Hepatocyte (in vitro differentiated cells): ENCODE results near the gene NUDT14. TPM values are rescaled to one million over a fixed set of nuclear protein-coding genes. Genes with fewer than 3 reads are reported as not detected.

ENCODE experiments used
- DNase-seq: peaks from one replicate; pipeline ENCODE4 v3.0.0-alpha.2; 2016; ENCODE audit warnings: low spot score
- H2AFZ ChIP-seq: fragments of 200-600 bp; sonication (generic); 2 replicates; pipeline ENCODE4 v1.6.0; 2016; ENCODE audit warnings: antibody characterized with exemption, mild to moderate bottlenecking
- H3K27ac ChIP-seq: fragments of 200-600 bp; sonication (generic); 2 replicates; pipeline ENCODE4 v1.5.1; 2016; ENCODE audit warnings: mild to moderate bottlenecking
- H3K27me3 ChIP-seq: fragments of 200-600 bp; sonication (generic); 2 replicates; pipeline ENCODE4 v1.6.1; 2016
- H3K36me3 ChIP-seq: fragments of 200-600 bp; sonication (generic); replicated peaks from 2 replicates; pipeline ENCODE4 v1.5.1; 2016; ENCODE audit warnings: low read depth; ENCODE audit not compliant: insufficient read depth
- H3K4me1 ChIP-seq: fragments of 200-600 bp; sonication (generic); 2 replicates; pipeline ENCODE4 v1.5.1; 2016; ENCODE audit warnings: mild to moderate bottlenecking, moderate library complexity; ENCODE audit not compliant: insufficient read depth
- H3K4me2 ChIP-seq: fragments of 200-600 bp; sonication (generic); 2 replicates; pipeline ENCODE4 v1.6.0; 2016
- H3K4me3 ChIP-seq: fragments of 200-600 bp; sonication (generic); 2 replicates; pipeline ENCODE4 v1.5.1; 2016; ENCODE audit warnings: mild to moderate bottlenecking
- H3K79me2 ChIP-seq: fragments of 200-600 bp; sonication (generic); 2 replicates; pipeline ENCODE4 v1.6.0; 2017; ENCODE audit warnings: mild to moderate bottlenecking
- H3K9me2 ChIP-seq: fragments of 200-600 bp; sonication (generic); replicated peaks from 2 replicates; pipeline ENCODE4 v1.6.0; 2017; ENCODE audit warnings: mild to moderate bottlenecking; ENCODE audit not compliant: insufficient read depth
- H3K9me3 ChIP-seq: fragments of 200-600 bp; sonication (generic); 2 replicates; pipeline ENCODE4 v1.5.1; 2016; ENCODE audit warnings: low read depth, mild to moderate bottlenecking
- H4K20me1 ChIP-seq: fragments of 200-600 bp; sonication (generic); 2 replicates; pipeline ENCODE4 v1.6.0; 2016; ENCODE audit warnings: mild to moderate bottlenecking; ENCODE audit not compliant: insufficient read depth, poor library complexity, severe bottlenecking
- EZH2 ChIP-seq: fragments of 200-600 bp; sonication (generic); IDR thresholded peaks from 2 replicates; pipeline ENCODE4 v1.6.1; 2016; ENCODE audit warnings: antibody characterized with exemption, mild to moderate bottlenecking, borderline replicate concordance
- EZH2phosphoT487 ChIP-seq: fragments of 200-600 bp; sonication (generic); IDR thresholded peaks from one replicate; pipeline ENCODE4 v1.6.1; 2018; ENCODE audit warnings: antibody characterized with exemption, mild to moderate bottlenecking, low read depth, moderate library complexity; ENCODE audit not compliant: unreplicated experiment, severe bottlenecking
- WGBS: methylation state at CpG from one replicate; pipeline ENCODE4 v1.1.6; 2016; ENCODE audit warnings: low lambda C conversion rate; ENCODE audit errors: missing lambda C conversion rate; 5-methylcytosine and 5-hydroxymethylcytosine counted together
- polyA plus RNA-seq: library from polyadenylated mRNA; unstranded; fragments of >200 nt; fragmentation: Nextera tagmentation; extraction: Ambion mirVana; gene quantifications from 2 replicates; pipeline ENCODE4 v1.2.1, GENCODE V29; 2016
- total RNA-seq: library from RNA; depleted of rRNA; stranded (reverse); fragments of >200 nt; gene quantifications from 2 replicates; pipeline ENCODE4 v1.2.3, GENCODE V29; 2014
- TF ChIP-seq, protein P1 (sequence below): fragments of 200-600 bp; sonication (generic); IDR thresholded peaks from 2 replicates; pipeline ENCODE4 v1.5.1; 2016; ENCODE audit warnings: antibody characterized with exemption, mild to moderate bottlenecking; ENCODE audit not compliant: poor library complexity

The NUDT14 gene
- total and polyA plus RNA-seq, 2 experiments from 2014 or later = 47.4 to 98.1 TPM

DNA sequence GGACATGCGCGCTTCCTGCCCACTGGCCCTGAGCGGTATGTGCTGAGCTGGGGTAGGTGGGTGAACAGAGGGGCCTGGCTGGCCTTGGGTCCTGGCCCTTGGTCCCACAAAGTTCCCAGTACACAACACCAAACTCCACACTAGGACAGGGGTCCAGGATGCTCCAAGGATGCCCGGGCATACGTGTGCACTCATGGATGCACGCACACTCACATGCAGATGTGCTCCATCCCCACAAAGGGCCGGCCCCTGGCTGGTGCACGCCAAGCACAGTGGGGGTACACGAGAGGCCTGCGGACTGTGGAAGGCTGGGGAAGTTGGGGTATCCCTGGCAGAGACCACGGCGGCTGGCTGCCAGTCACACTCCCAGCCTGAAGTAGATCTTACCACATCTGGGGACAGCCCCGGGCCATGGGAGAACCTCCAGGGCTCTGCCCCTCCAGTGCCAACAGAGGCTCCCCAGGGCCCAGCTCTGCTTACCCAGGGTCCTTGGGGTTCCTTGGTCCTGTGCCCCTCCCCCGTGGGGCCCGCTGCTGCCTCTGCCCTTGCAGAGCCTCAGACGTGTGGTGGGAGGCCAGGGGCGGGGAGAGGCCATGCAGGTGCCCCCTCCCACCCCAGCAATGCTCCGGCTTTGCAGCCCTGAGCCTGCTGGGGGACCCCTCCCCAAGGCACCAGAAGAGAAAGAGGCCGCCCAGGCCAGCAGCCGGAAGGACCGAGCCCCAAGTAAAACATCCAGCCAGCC, 24.0 kb upstream of the NUDT14 start:
- H3K27me3 ChIP-seq = no peaks in the 10 kb centered on the region
- no peak overlapping the region for H3K27ac ChIP-seq
- H3K36me3 ChIP-seq = no peaks in the 10 kb centered on the region
- no peaks in the 10 kb centered on the region for H3K79me2 ChIP-seq
- no peak overlapping the region for H3K4me2 ChIP-seq
- 83% methylated on average over 20 of the region's 21 CpGs for WGBS
- no peak overlapping the region for H2AFZ ChIP-seq
- no peaks in the 10 kb centered on the region for H3K9me2 ChIP-seq
- no peaks in the 10 kb centered on the region for H4K20me1 ChIP-seq
- TF ChIP-seq EZH2phosphoT487 = no peak
- TF ChIP-seq EZH2 = no peak
- TF ChIP-seq, protein P1, sequence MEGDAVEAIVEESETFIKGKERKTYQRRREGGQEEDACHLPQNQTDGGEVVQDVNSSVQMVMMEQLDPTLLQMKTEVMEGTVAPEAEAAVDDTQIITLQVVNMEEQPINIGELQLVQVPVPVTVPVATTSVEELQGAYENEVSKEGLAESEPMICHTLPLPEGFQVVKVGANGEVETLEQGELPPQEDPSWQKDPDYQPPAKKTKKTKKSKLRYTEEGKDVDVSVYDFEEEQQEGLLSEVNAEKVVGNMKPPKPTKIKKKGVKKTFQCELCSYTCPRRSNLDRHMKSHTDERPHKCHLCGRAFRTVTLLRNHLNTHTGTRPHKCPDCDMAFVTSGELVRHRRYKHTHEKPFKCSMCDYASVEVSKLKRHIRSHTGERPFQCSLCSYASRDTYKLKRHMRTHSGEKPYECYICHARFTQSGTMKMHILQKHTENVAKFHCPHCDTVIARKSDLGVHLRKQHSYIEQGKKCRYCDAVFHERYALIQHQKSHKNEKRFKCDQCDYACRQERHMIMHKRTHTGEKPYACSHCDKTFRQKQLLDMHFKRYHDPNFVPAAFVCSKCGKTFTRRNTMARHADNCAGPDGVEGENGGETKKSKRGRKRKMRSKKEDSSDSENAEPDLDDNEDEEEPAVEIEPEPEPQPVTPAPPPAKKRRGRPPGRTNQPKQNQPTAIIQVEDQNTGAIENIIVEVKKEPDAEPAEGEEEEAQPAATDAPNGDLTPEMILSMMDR = no peak
- no peak for DNase-seq
- no peak overlapping the region for H3K4me3 ChIP-seq
- no peaks in the 10 kb centered on the region for H3K9me3 ChIP-seq
- peaks cover 4% of the 10 kb centered on the region for H3K4me1 ChIP-seq

DNA sequence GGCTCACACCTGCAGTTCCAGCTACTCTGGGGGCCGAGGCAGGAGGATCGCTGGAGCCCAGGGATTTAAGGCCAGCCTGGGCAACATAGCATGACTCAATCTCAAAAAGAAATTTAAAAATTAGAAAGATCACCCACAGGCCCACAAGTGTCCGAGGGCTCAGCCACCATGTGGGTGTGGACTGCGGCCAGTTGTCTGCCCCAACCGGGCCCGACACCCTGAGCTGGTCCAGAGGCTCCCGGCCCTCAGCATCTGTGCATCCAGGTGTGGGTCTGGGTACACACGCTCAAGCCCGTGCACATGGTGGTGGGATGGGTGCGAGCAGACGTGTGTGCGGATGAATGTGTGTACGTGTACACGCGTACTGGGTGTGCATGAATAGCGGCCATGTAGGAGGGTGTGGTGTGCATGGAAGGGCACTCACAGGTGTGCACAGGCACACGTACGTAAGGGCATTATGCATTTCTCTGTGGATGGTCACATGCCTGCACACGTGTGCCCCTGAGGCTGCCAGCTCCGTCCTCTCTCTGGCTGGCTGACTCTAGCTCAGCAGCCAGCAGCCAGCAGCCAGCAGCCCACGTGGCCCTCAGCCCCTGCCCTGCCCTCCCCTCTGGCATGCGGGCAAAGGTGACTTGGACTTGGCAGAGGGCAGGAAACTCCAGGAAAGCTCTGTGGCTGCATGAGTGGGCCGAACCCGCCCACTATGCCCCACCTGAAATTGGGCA, 23.3 kb upstream of the NUDT14 start:
- DNase-seq = no peak
- H3K79me2 ChIP-seq = no peaks in the 10 kb centered on the region
- H3K9me3 ChIP-seq = no peaks in the 10 kb centered on the region
- peaks cover 4% of the 10 kb centered on the region for H3K4me1 ChIP-seq
- no peaks in the 10 kb centered on the region for H3K9me2 ChIP-seq
- no peak overlapping the region for H3K4me3 ChIP-seq
- WGBS = 78% methylated on average over 24 of the region's 24 CpGs
- no peak overlapping the region for H3K27ac ChIP-seq
- no peaks in the 10 kb centered on the region for H4K20me1 ChIP-seq
- no peak overlapping the region for H3K4me2 ChIP-seq
- no peaks in the 10 kb centered on the region for H3K27me3 ChIP-seq
- no peak for TF ChIP-seq EZH2
- TF ChIP-seq EZH2phosphoT487 = no peak
- TF ChIP-seq, protein P1 = no peak
- H3K36me3 ChIP-seq = no peaks in the 10 kb centered on the region
- no peak overlapping the region for H2AFZ ChIP-seq

DNA sequence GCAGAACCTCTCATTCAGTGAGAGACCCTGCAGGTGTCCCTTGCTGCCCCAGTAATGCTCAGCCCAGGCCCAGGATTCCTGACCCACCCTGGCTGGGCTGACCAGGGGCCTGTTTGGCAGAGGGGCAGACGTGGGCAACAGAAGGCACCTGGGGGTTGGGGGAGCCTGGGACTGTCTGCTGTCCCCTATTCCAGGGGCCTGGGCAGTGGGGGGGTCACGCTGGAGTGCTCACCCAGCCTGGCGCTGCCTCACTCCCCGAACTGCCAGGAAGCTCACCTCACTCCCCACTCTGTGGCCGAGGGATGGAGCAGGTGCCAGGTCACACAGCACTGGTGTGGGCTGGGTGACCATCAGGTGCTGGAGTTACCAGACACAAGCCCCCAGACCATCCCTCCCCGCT, 22.6 kb upstream of the NUDT14 start:
- WGBS = 89% methylated on average over 5 of the region's 6 CpGs
- no peaks in the 10 kb centered on the region for H3K9me3 ChIP-seq
- no peak overlapping the region for H2AFZ ChIP-seq
- H3K9me2 ChIP-seq = no peaks in the 10 kb centered on the region
- no peaks in the 10 kb centered on the region for H4K20me1 ChIP-seq
- no peak for DNase-seq
- no peak overlapping the region for H3K27ac ChIP-seq
- H3K4me3 ChIP-seq = no peak overlapping the region
- no peaks in the 10 kb centered on the region for H3K36me3 ChIP-seq
- no peak overlapping the region for H3K4me2 ChIP-seq
- no peaks in the 10 kb centered on the region for H3K27me3 ChIP-seq
- no peak for TF ChIP-seq EZH2
- TF ChIP-seq EZH2phosphoT487 = no peak
- TF ChIP-seq, protein P1 = no peak
- H3K4me1 ChIP-seq = peaks cover 4% of the 10 kb centered on the region
- H3K79me2 ChIP-seq = no peaks in the 10 kb centered on the region
